ENCODE measurements around the gene GRM1.

The GRM1 gene

DNA sequence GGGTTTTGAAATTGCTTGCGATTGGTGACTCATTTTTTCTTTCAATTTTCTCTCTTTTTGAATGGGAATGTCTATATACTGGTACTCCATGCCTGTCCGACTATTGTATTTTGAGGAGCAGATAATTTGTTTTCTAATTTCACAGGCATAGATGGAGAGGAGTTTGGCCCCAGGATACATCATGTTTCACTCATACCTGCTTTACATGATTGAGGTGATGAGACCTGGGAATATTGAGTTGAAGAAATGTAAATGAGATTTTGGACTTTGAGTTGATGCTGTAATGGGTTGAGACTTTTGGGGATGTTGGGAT, 261.7 kb downstream of the GRM1 start:
- TF ChIP-seq, protein P1, sequence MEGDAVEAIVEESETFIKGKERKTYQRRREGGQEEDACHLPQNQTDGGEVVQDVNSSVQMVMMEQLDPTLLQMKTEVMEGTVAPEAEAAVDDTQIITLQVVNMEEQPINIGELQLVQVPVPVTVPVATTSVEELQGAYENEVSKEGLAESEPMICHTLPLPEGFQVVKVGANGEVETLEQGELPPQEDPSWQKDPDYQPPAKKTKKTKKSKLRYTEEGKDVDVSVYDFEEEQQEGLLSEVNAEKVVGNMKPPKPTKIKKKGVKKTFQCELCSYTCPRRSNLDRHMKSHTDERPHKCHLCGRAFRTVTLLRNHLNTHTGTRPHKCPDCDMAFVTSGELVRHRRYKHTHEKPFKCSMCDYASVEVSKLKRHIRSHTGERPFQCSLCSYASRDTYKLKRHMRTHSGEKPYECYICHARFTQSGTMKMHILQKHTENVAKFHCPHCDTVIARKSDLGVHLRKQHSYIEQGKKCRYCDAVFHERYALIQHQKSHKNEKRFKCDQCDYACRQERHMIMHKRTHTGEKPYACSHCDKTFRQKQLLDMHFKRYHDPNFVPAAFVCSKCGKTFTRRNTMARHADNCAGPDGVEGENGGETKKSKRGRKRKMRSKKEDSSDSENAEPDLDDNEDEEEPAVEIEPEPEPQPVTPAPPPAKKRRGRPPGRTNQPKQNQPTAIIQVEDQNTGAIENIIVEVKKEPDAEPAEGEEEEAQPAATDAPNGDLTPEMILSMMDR (IDR thresholded peaks at IDR 0.05; ENCODE audit: borderline replicate concordance, insufficient read depth, low read depth, low read length): no peak
- H3K4me3 ChIP-seq (ENCODE audit: low read depth, low read length): no peak overlapping the region

DNA sequence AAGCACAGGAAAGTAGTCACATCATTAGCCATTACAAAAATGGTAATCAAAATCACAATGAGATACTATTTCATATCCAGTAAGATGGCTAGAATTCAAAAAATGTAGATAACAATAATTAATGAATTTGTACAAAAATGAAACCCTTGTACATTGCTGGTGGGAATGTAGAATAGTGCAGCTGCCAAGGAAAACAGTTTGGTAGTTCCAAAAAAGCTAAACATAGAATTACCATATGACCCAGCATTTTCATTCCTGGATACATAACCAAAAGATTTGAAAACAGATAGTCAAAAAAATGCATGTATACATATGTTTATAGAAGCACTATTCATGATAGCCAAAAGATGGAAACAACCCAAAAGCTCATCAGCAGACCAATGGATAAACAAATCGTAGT, 263.6 kb downstream of the GRM1 start:
- TF ChIP-seq, protein P1 (IDR thresholded peaks at IDR 0.05; ENCODE audit: borderline replicate concordance, insufficient read depth, low read depth, low read length): no peak
- H3K4me3 ChIP-seq (ENCODE audit: low read depth, low read length): no peak overlapping the region

DNA sequence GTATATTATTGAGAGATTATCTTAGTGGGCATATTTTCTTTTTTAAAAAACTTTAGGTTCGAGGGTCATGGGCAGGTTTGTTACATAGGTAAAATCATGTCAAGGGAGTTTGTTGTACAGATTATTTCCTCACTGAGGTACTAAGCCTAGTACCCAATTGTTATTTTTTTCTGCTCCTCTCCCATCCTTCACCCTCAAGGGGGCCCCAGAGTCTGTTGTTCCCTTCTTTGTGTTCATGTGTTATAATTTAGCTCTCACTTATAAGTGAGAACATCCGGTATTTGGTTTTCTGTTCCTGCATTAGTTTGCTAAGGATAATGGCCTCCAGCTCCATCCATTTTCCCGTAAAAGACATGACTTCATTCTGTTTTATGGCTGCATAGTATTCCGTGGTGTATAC, 266.8 kb downstream of the GRM1 start:
- TF ChIP-seq, protein P1 (IDR thresholded peaks at IDR 0.05; ENCODE audit: borderline replicate concordance, insufficient read depth, low read depth, low read length): no peak
- H3K4me3 ChIP-seq (ENCODE audit: low read depth, low read length): no peak overlapping the region

DNA sequence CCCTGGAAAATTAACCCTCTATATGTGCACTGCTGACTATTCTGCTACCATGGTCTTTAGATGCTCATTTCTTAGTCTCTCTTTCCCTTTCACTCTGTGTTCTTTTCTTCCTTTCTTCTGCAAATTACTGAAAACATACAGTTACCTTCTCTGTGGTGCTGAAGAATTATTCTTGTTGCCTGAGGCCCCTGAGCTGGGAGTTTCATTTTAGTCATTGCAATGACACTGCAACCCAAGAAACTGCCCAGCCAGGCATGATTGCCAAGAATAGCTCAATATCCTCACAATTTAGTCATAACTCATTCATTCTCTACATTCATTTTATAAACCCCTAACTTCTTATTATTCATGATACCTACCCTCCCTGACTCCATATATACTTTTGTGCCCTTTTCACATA, 269.0 kb downstream of the GRM1 start:
- TF ChIP-seq, protein P1 (IDR thresholded peaks at IDR 0.05; ENCODE audit: borderline replicate concordance, insufficient read depth, low read depth, low read length): no peak
- H3K4me3 ChIP-seq (ENCODE audit: low read depth, low read length): no peak overlapping the region

GRCh38 chr6:146300521-146300920, 271.7 kb downstream of the GRM1 start:
- TF ChIP-seq, protein P1 (IDR thresholded peaks at IDR 0.05; ENCODE audit: borderline replicate concordance, insufficient read depth, low read depth, low read length): no peak
- H3K4me3 ChIP-seq (ENCODE audit: low read depth, low read length): no peak overlapping the region

GRCh38 chr6:146301764-146302163, 272.9 kb downstream of the GRM1 start:
- no peak overlapping the region for H3K4me3 ChIP-seq (ENCODE audit: low read depth, low read length)
- TF ChIP-seq, protein P1 (IDR thresholded peaks at IDR 0.05; ENCODE audit: borderline replicate concordance, insufficient read depth, low read depth, low read length): no peak

DNA sequence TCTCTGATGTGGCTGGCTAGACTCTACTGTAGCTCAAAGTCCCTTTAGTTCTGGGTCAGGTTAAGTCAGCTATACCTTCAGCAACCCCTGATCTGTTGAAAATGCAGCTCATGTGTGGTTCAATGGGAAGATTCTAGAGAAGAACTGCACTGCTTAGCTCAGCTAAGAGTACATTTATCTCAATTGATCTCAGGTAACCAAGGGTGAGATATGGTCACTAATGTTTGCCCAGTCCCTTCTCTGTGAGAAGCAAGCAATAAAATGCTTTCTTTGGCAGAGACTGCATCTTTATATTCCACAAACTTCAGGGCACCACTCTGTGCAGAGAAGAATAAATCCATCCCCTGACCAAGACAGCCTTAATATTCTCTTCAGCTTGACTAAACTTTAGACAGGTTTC, 274.1 kb downstream of the GRM1 start:
- H3K4me3 ChIP-seq (ENCODE audit: low read depth, low read length): no peak overlapping the region
- TF ChIP-seq, protein P1 (IDR thresholded peaks at IDR 0.05; ENCODE audit: borderline replicate concordance, insufficient read depth, low read depth, low read length): no peak

Data from GM12875 (cell line).